MM.1S (cell line): ENCODE data around the gene MDK.

Experiments
- CTCF ChIP-seq: fragments of 300-600 bp; sonication (generic); IDR thresholded peaks from 2 replicates; pipeline ENCODE4 v1.5.1; 2016; ENCODE audit warnings: antibody characterized with exemption, low read length, mixed read lengths
- EZH2 ChIP-seq: fragments of 300-600 bp; sonication (generic); optimal IDR thresholded peaks from 2 replicates; pipeline ENCODE3; 2017; ENCODE audit warnings: low read depth, mild to moderate bottlenecking, antibody characterized with exemption, low read length, mixed read lengths
- EZH2phosphoT487 ChIP-seq: fragments of 300-600 bp; sonication (generic); IDR thresholded peaks from 2 replicates; pipeline ENCODE4 v1.6.1; 2018; ENCODE audit warnings: antibody characterized with exemption, low read length

- TF ChIP-seq CTCF: peak; percentile 83
- no peak for TF ChIP-seq EZH2
- TF ChIP-seq EZH2phosphoT487: no peak
Measured at GRCh38 chr11:46369458-46370152, 11.9 kb upstream of the MDK start.
